A549 treated with CORT108297 at 1 μM for 4 hours (cell line): Measurements from ENCODE around the gene MTHFD1. TPM values are rescaled to one million over a fixed set of nuclear protein-coding genes. Genes with fewer than 3 reads are reported as not detected.

Source experiments
- total RNA-seq: library from RNA; stranded (reverse); fragments of 200-300 nt; extraction: Qiagen RNA extraction; gene quantifications from 5 replicates; pipeline ENCODE4 v1.2.3, GENCODE V29; 2022

The MTHFD1 gene
- 105 to 121 TPM (median 109 TPM) in 5 replicates for total RNA-seq

GRCh38 chr14:64387782-64388532 lies at the start of gene MTHFD1:
Gene MTHFD1 (plus strand): TSS chr14:64388353. CDS start chr14:64388428, 75 bp downstream.

DNA sequence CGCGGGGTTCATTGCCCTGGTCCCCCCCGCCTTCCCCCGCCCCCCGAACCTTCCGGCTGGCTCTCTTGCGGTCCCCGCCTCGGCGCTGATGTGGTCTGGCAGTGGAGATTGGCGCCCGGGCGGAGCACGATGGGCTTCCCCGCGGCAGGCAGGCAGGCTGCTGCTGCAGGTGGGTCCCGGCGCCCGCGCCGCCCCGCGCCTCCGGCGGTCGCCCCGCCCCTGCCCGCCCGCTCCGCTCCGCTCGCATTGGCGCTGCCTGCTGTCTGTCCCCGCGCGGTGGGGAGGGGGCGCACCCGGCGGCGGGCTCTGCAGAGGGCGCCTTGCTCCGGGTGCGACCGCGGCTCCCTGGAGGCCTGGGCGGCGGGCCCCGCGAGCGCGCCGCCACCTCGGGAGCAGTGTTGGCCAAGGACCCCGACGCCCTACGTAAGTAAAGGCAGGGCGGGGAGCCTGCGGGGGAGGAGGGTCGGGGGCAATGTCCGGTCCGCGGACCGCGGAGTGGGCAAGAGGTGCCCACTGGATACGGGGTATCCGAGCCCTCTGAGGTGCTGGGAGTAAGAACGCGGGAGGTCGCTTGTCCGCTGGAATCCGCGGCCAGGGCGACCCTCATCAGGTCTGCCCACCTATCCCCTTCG lies 77.2 kb downstream of the MTHFD1 start, which contains the start of gene AKAP5:
AKAP5 (plus strand) TSS at position 309 of the 632 bp plus-strand sequence. CDS start 2,896 bp downstream, outside the sequence.

DNA sequence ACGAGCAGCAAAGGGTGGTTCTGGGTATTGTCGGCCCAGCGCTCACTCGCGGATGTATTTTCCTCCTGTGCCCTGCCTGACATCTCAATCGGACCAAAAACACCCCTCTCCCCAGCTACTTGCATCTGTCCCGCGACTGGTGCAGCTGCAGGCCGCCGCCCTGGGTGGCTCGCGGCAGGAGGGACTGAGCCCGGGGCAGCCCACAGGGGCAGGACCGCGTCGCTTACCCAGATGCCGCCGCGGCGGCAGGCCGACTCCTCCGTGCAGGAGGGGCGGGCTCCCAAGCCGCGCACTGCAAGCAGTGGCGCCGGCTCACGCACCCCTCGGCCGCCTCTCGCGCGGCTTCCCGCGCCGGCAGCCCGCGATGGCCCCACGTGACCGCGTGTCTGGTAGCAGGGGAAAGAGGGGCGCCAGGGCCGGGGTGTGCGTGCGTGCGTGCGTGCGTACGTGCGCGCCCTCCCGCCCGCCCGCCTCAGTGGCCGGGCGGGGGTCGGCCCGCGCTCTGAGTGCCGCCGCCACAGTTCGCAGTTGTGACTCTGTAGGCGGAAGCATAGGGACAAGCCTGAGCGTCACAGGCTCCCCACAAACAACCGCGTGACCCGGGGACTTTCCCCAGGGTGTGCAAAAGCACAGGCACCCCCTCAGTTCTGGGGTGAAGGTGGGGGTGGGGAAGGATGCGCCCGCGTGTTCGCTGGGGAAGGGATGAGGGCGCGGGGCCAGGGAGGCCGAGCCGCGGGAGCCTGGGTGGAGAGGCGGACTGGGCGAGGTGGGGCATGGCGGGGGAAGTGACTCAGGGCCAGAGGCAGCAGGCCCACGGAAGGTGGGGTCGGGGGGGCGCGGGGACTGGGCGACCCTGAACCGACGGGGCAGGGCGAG lies 115.5 kb downstream of the MTHFD1 start, which contains the start of gene ZBTB25:
ZBTB25 (minus strand) TSS at position 405 of the 876 bp plus-strand sequence. CDS start 13,305 bp downstream, outside the sequence.

GRCh38 chr14:64504310-64504896 lies 116.2 kb downstream of the MTHFD1 start, which contains the start of gene ZBTB1:
Gene ZBTB1 (plus strand): TSS chr14:64504770. CDS start chr14:64521505, 16,735 bp downstream.

Other genes with a start within 250 kb of the MTHFD1 start
- gene ESR2, start 94.0 kb upstream of the MTHFD1 start, total RNA-seq = 0.01 to 0.08 TPM (median 0.07 TPM) in 5 replicates
- gene AKAP5, start 77.1 kb downstream of the MTHFD1 start, total RNA-seq = 0.29 to 0.41 TPM (median 0.40 TPM) in 5 replicates
- gene ZBTB25, start 115.5 kb downstream of the MTHFD1 start, total RNA-seq = 3.6 to 6.6 TPM (median 5.4 TPM) in 5 replicates
- 19.6 to 25.2 TPM (median 22.9 TPM) in 5 replicates for gene ZBTB1, start 116.4 kb downstream of the MTHFD1 start, total RNA-seq
- gene HSPA2, start 152.4 kb downstream of the MTHFD1 start, total RNA-seq = 35.4 to 47.9 TPM (median 41.5 TPM) in 5 replicates
- 0.14 to 0.44 TPM (median 0.23 TPM) in 5 replicates for gene PPP1R36, start 161.6 kb downstream of the MTHFD1 start, total RNA-seq